Endothelial cell (in vitro differentiated cells): Measurements from ENCODE around the gene FILIP1. TPM values are rescaled to one million over a fixed set of nuclear protein-coding genes. Genes with fewer than 3 reads are reported as not detected.

Experiments used
- DNase-seq: peaks from one replicate; pipeline ENCODE4 v3.0.0; 2021; ENCODE audit warnings: low spot score
- H3K27ac Mint-ChIP-seq: one replicate; pipeline ENCODE4 v1.8.0; 2021; ENCODE audit warnings: mixed read lengths, inconsistent platforms; ENCODE audit not compliant: unreplicated experiment
- H3K27me3 Mint-ChIP-seq: one replicate; pipeline ENCODE4 v1.8.0; 2021; ENCODE audit warnings: mild to moderate bottlenecking, moderate library complexity, mixed read lengths, inconsistent platforms; ENCODE audit not compliant: unreplicated experiment
- H3K36me3 Mint-ChIP-seq: one replicate; pipeline ENCODE4 v1.8.0; 2021; ENCODE audit warnings: mild to moderate bottlenecking, low read depth, mixed read lengths, inconsistent platforms; ENCODE audit not compliant: unreplicated experiment
- H3K4me1 Mint-ChIP-seq: one replicate; pipeline ENCODE4 v1.8.0; 2021; ENCODE audit warnings: mild to moderate bottlenecking, mixed read lengths, inconsistent platforms; ENCODE audit not compliant: unreplicated experiment
- H3K4me3 Mint-ChIP-seq: one replicate; pipeline ENCODE4 v1.8.0; 2021; ENCODE audit warnings: mild to moderate bottlenecking, mixed read lengths, inconsistent platforms; ENCODE audit not compliant: unreplicated experiment
- H3K9me3 Mint-ChIP-seq: one replicate; pipeline ENCODE4 v1.8.0; 2021; ENCODE audit warnings: mixed read lengths, inconsistent platforms; ENCODE audit not compliant: unreplicated experiment
- total RNA-seq: library from RNA; stranded (reverse); fragmentation: NEBNext Ultra II Directional; extraction: Animal tissue kit (Norgen Biotek cat#: 25700); gene quantifications from one replicate; pipeline ENCODE4 v1.2.1, GENCODE V29; 2021; ENCODE audit not compliant: unreplicated experiment
- TF ChIP-seq, protein P1 (sequence below): fragments of 200-600 bp; sonication (generic); IDR thresholded peaks from one replicate; pipeline ENCODE4 v1.5.0; 2021; ENCODE audit warnings: antibody characterized with exemption; ENCODE audit not compliant: unreplicated experiment

FILIP1 gene
- total RNA-seq, 1 donor from 2014 or later, result 32.0 TPM

DNA sequence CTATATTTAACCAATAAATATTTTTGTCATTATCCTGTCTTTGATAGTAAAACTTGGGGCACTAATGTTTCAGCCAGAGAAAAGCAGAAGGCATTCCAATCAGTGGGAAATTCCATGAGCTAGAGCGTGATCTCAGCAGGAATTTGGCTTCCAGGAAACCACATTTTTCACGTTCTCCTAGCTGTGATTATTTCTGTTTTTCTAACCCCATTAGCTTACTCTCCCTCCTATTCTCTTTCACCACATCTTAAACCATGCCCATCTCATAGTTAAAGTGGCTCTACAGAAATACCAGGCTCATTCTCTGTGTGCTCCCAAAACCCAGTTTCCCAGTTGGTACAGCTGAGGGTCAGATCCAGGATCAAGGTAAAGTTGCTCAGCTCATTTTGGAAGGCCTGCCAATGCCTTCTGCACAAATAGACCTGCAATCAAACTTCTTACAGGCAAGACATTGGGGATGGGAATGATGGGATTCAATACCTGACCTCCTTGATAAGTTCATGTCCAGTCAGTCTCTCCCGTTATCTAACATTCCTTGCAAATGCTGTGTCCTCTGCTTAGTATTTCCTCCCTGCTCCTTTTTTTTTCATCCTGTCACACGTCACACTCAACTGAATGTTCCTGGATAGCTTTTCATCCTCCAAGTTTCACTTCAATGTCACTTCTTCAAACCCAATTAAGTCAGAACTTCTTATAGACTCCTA, 175.9 kb downstream of the FILIP1 start:
- TF ChIP-seq, protein P1, sequence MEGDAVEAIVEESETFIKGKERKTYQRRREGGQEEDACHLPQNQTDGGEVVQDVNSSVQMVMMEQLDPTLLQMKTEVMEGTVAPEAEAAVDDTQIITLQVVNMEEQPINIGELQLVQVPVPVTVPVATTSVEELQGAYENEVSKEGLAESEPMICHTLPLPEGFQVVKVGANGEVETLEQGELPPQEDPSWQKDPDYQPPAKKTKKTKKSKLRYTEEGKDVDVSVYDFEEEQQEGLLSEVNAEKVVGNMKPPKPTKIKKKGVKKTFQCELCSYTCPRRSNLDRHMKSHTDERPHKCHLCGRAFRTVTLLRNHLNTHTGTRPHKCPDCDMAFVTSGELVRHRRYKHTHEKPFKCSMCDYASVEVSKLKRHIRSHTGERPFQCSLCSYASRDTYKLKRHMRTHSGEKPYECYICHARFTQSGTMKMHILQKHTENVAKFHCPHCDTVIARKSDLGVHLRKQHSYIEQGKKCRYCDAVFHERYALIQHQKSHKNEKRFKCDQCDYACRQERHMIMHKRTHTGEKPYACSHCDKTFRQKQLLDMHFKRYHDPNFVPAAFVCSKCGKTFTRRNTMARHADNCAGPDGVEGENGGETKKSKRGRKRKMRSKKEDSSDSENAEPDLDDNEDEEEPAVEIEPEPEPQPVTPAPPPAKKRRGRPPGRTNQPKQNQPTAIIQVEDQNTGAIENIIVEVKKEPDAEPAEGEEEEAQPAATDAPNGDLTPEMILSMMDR, result no peak
- Mint-ChIP-seq H3K27ac (peak overlapping the region; percentile 43), H3K4me1 (peaks cover 9% of the 10 kb centered on the region), H3K36me3 (peaks cover 21% of the 10 kb centered on the region), H3K27me3 (no peaks in the 10 kb centered on the region), H3K9me3 (no peaks in the 10 kb centered on the region), H3K4me3 (no peak overlapping the region)
- DNase-seq, result no peak

DNA sequence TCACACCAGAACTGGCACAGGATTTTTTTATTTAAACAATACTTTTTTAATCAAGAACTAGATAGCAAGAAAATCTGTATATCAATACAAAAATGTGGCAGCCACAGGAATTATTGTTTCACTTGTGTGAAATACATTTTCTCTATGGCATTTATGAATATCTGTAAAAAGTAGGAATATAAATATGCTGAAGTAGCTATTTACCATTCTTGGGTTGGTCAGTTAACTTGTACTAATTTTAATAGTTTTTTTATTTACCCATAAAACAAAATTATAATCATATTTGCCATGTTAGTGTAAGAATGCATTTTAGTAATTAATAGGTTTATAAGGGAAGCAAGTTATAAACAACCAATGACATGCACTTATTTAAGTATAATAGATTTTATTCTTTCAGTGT, 177.6 kb downstream of the FILIP1 start:
- Mint-ChIP-seq H3K4me3 (no peak overlapping the region), H3K27ac (no peak overlapping the region), H3K27me3 (peaks cover 3% of the 10 kb centered on the region), H3K36me3 (peaks cover 28% of the 10 kb centered on the region), H3K4me1 (peaks cover 9% of the 10 kb centered on the region), H3K9me3 (no peaks in the 10 kb centered on the region)
- no peak for DNase-seq
- TF ChIP-seq, protein P1, result no peak

DNA sequence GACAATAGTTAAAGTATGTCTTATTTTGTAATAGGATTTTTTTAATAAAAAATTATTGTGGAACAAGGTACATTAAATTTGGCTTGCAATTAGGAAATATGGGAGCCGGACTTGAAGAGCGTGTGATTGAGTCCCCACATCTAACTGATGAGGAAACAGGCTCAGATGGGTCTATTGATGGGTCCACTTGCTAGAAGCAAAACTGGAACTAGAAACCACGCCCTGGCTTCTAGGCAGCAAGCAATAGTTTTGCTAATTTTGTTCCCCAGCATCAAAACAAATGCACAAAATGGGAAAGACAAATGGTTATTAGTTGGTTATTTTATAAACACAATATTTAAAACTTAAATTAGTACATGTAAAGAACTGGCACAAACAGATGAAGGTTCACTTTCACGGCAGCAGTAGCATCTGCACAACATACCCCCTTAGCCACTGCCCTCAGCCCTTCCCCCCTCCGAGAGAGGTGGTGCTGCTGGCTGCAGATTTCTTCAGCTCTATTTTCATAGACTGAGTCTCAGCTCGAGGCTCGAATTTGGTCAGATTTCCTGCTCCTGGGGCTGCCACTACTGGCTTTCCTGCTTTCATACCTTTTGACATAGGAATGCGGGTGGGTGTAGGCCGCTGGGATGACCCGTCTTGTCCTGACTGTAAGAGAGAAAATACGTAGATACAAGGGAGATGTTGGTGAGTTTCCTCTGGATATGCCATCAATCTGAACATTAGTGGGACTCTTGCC, 185.2 kb downstream of the FILIP1 start:
- H3K27me3 Mint-ChIP-seq, result peaks cover 3% of the 10 kb centered on the region
- DNase-seq, result no peak
- no peaks in the 10 kb centered on the region for H3K4me1 Mint-ChIP-seq
- peaks cover 11% of the 10 kb centered on the region for H3K36me3 Mint-ChIP-seq
- TF ChIP-seq, protein P1, result no peak
- H3K27ac Mint-ChIP-seq, result no peak overlapping the region
- no peaks in the 10 kb centered on the region for H3K9me3 Mint-ChIP-seq
- no peak overlapping the region for H3K4me3 Mint-ChIP-seq

DNA sequence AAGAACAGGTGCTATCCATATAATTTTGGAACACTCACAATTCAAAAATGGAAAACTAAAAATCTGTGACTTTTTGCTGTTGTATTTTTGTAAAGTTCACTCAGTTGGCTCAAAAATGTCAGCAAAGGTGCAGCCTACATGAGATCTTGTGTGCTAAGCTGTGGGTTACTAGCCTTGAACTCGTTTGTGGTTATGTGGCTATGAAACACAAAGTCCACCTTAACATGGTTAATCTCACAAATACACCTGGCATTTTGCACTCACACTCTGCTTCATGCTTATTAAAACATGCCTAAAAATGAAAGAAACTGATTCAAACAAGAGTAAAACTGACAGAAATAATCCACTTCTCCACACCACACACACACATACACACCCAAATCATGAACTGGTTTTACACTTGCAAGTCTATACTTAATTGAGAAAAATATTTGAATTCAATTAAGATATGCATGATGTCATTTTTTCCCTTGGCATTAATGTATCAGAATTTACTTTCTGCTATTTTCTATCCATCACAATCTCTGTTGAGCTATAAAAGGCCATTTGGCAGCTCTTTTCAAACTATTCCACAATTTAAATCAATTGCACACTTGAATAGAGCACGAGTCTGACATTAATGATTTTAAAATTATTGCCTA, 186.1 kb downstream of the FILIP1 start:
- Mint-ChIP-seq H3K4me3 (no peak overlapping the region), H3K27me3 (peaks cover 3% of the 10 kb centered on the region), H3K36me3 (peaks cover 6% of the 10 kb centered on the region), H3K9me3 (no peaks in the 10 kb centered on the region), H3K4me1 (no peaks in the 10 kb centered on the region), H3K27ac (no peak overlapping the region)
- TF ChIP-seq, protein P1, result no peak
- DNase-seq, result no peak

DNA sequence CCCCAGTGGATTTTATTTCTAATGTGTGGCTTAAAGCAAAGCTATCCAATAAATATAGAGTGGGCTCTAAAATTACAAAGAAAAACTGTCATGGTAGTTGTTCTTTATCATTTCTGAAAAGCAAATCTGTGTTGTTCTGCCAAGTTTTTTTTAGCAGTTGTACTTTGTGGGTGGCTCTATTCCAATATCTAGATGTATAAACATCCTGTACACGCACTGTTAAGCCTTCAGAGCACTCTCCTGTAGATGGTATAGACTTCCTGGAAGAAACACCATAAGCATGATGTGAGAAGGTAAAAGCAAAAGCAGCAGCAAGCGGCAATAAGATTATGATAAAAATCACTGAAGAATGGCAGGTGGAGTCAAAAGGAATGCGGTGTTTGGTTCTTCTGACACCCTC, 187.5 kb downstream of the FILIP1 start:
- Mint-ChIP-seq H3K36me3 (no peaks in the 10 kb centered on the region), H3K9me3 (no peaks in the 10 kb centered on the region), H3K27ac (no peak overlapping the region), H3K4me3 (no peak overlapping the region), H3K27me3 (no peaks in the 10 kb centered on the region), H3K4me1 (no peaks in the 10 kb centered on the region)
- no peak for DNase-seq
- TF ChIP-seq, protein P1, result no peak
